ENCODE results near the gene ABCB9. TPM values are rescaled to one million over a fixed set of nuclear protein-coding genes. Genes with fewer than 3 reads are reported as not detected.

The ABCB9 gene
- total RNA-seq, 1 experiment from 2014 or later = 6.3 TPM

- TF ChIP-seq, protein P1, sequence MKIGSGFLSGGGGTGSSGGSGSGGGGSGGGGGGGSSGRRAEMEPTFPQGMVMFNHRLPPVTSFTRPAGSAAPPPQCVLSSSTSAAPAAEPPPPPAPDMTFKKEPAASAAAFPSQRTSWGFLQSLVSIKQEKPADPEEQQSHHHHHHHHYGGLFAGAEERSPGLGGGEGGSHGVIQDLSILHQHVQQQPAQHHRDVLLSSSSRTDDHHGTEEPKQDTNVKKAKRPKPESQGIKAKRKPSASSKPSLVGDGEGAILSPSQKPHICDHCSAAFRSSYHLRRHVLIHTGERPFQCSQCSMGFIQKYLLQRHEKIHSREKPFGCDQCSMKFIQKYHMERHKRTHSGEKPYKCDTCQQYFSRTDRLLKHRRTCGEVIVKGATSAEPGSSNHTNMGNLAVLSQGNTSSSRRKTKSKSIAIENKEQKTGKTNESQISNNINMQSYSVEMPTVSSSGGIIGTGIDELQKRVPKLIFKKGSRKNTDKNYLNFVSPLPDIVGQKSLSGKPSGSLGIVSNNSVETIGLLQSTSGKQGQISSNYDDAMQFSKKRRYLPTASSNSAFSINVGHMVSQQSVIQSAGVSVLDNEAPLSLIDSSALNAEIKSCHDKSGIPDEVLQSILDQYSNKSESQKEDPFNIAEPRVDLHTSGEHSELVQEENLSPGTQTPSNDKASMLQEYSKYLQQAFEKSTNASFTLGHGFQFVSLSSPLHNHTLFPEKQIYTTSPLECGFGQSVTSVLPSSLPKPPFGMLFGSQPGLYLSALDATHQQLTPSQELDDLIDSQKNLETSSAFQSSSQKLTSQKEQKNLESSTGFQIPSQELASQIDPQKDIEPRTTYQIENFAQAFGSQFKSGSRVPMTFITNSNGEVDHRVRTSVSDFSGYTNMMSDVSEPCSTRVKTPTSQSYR (CRISPR knock-in tag; IDR thresholded peaks at IDR 0.05) = no peak
- TF ChIP-seq EMX1 (CRISPR knock-in tag; IDR thresholded peaks at IDR 0.05) (no peak), JUN (CRISPR knock-in tag; IDR thresholded peaks at IDR 0.05) (no peak), NFYB (CRISPR knock-in tag; conservative IDR thresholded peaks at IDR 0.05; ENCODE audit: low read depth) (no peak), NR1H2 (CRISPR knock-in tag; IDR thresholded peaks at IDR 0.05) (no peak)
- TF ChIP-seq, protein P2, sequence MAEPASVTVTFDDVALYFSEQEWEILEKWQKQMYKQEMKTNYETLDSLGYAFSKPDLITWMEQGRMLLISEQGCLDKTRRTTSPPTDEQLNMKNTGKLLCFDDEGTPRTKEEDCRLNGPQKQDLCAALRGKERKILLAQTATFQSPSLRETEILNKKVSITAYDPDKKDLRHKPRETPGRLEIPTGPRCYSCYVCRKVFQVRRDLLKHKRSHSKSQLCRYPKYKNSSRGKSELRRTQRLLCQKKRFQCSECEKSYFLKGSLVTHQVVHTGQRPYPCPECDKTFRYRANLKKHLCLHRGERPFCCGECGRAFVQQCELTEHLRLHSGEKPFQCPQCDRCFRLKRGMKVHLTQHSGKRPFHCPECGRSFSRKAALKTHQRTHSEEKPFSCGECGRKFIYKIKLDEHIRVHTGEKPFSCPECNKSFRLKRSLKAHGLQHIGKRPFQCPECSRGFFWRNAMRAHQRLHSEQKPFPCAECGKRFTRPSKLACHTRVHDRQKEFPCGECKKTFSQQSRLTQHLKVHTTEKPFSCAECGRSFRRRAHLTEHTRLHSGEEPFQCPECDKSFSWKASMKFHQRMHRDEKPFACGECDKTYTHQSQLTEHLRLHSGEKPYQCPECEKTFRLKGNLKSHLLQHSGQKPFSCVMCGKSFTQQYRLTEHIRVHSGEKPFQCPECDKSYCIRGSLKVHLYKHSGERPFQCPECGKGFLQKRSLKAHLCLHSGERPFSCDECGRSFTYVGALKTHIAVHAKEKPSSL (CRISPR knock-in tag; conservative IDR thresholded peaks at IDR 0.05) = no peak
- TF ChIP-seq, protein P3, sequence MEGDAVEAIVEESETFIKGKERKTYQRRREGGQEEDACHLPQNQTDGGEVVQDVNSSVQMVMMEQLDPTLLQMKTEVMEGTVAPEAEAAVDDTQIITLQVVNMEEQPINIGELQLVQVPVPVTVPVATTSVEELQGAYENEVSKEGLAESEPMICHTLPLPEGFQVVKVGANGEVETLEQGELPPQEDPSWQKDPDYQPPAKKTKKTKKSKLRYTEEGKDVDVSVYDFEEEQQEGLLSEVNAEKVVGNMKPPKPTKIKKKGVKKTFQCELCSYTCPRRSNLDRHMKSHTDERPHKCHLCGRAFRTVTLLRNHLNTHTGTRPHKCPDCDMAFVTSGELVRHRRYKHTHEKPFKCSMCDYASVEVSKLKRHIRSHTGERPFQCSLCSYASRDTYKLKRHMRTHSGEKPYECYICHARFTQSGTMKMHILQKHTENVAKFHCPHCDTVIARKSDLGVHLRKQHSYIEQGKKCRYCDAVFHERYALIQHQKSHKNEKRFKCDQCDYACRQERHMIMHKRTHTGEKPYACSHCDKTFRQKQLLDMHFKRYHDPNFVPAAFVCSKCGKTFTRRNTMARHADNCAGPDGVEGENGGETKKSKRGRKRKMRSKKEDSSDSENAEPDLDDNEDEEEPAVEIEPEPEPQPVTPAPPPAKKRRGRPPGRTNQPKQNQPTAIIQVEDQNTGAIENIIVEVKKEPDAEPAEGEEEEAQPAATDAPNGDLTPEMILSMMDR (IDR thresholded peaks at IDR 0.05) = no peak
Measured at GRCh38 chr12:122939125-122939524, 27.1 kb downstream of the ABCB9 start (continued).

- H3K9me3 Mint-ChIP-seq = no peaks in the 10 kb centered on the region
- TF ChIP-seq TEAD1 (CRISPR knock-in tag; IDR thresholded peaks at IDR 0.05) (no peak), ZNF423 (CRISPR knock-in tag; IDR thresholded peaks at IDR 0.05) (no peak), ZNF232 (CRISPR knock-in tag; IDR thresholded peaks at IDR 0.05) (no peak), GRHL2 (CRISPR knock-in tag; IDR thresholded peaks at IDR 0.05; ENCODE audit: insufficient replicate concordance, severe bottlenecking) (no peak), ZNF121 (CRISPR knock-in tag; IDR thresholded peaks at IDR 0.05) (no peak), ATF1 (CRISPR knock-in tag; IDR thresholded peaks at IDR 0.05) (no peak)
- H3K27ac Mint-ChIP-seq = no peak overlapping the region
- DNase-seq (ENCODE audit: low spot score) = no peak
- H3K4me3 Mint-ChIP-seq = no peak overlapping the region
- no peak for ATAC-seq
- H3K4me1 Mint-ChIP-seq = no peaks in the 10 kb centered on the region
- ChIA-PET CTCF (no interaction called here), POLR2A (no interaction called here)
- no peaks in the 10 kb centered on the region for H3K36me3 Mint-ChIP-seq
- H3K27me3 Mint-ChIP-seq (ENCODE audit: low read depth) = no peaks in the 10 kb centered on the region
Measured at GRCh38 chr12:122937622-122938091, 28.6 kb downstream of the ABCB9 start.

DNA sequence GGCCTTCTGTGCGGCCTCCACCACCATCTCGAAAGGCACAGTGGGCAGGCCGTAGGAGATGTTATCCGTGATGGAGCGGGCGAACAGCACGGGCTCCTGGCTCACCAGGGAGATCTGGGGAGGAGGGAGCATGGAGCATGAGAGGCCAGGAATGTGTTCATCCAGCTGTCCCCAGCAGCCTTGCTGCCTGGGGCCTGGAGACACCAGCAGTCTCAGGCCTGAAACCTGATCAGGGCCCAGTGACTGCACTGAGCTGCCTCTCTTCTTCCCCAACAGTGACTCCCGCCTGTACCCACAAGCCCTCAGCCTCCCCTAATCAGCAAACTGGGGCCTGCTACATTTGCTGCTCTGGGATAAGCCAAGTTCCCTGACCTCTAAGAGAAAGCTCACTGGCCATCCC lies 30.9 kb downstream of the ABCB9 start:
- TF ChIP-seq, protein P4, sequence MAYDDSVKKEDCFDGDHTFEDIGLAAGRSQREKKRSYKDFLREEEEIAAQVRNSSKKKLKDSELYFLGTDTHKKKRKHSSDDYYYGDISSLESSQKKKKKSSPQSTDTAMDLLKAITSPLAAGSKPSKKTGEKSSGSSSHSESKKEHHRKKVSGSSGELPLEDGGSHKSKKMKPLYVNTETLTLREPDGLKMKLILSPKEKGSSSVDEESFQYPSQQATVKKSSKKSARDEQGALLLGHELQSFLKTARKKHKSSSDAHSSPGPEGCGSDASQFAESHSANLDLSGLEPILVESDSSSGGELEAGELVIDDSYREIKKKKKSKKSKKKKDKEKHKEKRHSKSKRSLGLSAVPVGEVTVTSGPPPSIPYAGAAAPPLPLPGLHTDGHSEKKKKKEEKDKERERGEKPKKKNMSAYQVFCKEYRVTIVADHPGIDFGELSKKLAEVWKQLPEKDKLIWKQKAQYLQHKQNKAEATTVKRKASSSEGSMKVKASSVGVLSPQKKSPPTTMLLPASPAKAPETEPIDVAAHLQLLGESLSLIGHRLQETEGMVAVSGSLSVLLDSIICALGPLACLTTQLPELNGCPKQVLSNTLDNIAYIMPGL (CRISPR knock-in tag; IDR thresholded peaks at IDR 0.05) = no peak
- TF ChIP-seq PRRX2 (CRISPR knock-in tag; IDR thresholded peaks at IDR 0.05) = no peak
- TF ChIP-seq, protein P3 (IDR thresholded peaks at IDR 0.05) = no peak
- TF ChIP-seq SOX15 (CRISPR knock-in tag; IDR thresholded peaks at IDR 0.05) = no peak
- no peak for TF ChIP-seq NR2C2 (CRISPR knock-in tag; IDR thresholded peaks at IDR 0.05)
- TF ChIP-seq SMAD4 (CRISPR knock-in tag; IDR thresholded peaks at IDR 0.05) = no peak
- TF ChIP-seq MLX (CRISPR knock-in tag; IDR thresholded peaks at IDR 0.05) = no peak
- TF ChIP-seq TP53 (CRISPR knock-in tag; IDR thresholded peaks at IDR 0.05) = no peak
- Mint-ChIP-seq H3K4me1 (no peaks in the 10 kb centered on the region), H3K4me3 (no peak overlapping the region), H3K9me3 (no peaks in the 10 kb centered on the region), H3K36me3 (no peaks in the 10 kb centered on the region), H3K27me3 (ENCODE audit: low read depth) (no peaks in the 10 kb centered on the region), H3K27ac (no peak overlapping the region)
- ATAC-seq = peak; percentile 51; the same call in 1 of the 2 replicates
- ChIA-PET POLR2A (no interaction called here), CTCF (interaction anchor here (0.7 to 1.4 kb wide), 4 partner anchors 55 to 142 kb away, joined by 3 to 4 read pairs (median 4); no protein-coding TSS in a partner anchor)
- no peak for DNase-seq (ENCODE audit: low spot score)
